Cardiac fibroblast (primary cell): ENCODE results near the gene ARHGAP26.
"Not testable (repeated sequence)": the region's sequence is repeated elsewhere in the genome, so short reads cannot be mapped to it uniquely, and the experiment has no call there.

Experiments used
- DNase-seq, 2 donors: peaks; one replicate each; pipeline versions ENCODE4 v3.0.0 to v3.0.0-alpha.2; 2010; ENCODE audit warnings: low read depth in 2 of 2
- H3K4me3 ChIP-seq, 2 donors: replicated peaks in 1 of 2; 1 replicate in 1 of 2; 2 replicates in 1 of 2; pipeline ENCODE4 v1.5.1; 2011; ENCODE audit warnings: low read depth in 2 of 2, low read length in 2 of 2, mild to moderate bottlenecking in 2 of 2, moderate library complexity in 1 of 2
- TF ChIP-seq, protein P1 (sequence below): IDR thresholded peaks from one replicate; pipeline ENCODE4 v1.5.1; 2011; ENCODE audit warnings: low read depth, mild to moderate bottlenecking, low read length, inconsistent platforms

ARHGAP26 gene

DNA sequence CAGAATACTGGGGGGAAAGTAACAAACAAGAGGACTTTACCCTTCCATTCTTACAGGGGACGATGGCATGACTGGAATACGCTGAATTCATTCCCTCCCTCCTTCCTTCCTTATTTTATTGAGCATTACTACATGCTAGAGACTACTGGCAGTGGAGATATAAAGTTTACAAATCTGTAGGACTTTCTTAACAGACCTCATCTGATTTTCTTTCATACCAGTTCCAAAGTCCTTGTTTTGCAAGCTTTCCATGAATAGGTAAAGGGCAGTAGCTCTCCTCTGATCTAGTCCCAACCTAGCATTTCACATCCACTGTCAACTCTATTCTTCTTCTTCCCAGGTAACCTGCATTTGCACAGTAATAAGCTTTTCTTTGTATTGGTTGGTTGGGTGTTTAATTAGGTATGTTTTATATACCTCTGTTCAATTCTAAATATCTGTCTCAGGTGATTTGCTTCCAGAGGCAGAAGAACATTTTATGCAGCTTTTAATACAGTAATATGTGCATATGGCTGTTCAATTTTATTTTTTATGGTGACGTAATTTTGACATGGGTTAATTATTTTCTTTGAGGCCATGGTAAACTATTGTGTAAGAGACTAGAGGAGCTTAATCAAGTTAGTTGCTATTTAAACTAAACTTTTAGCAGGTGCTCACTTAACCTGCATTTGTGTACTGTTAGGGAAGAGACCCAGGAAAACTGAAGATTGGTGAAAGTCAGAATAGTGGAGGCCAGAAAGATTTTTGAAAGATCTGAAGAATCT is 150.9 kb downstream of the ARHGAP26 start:
- TF ChIP-seq, protein P1, sequence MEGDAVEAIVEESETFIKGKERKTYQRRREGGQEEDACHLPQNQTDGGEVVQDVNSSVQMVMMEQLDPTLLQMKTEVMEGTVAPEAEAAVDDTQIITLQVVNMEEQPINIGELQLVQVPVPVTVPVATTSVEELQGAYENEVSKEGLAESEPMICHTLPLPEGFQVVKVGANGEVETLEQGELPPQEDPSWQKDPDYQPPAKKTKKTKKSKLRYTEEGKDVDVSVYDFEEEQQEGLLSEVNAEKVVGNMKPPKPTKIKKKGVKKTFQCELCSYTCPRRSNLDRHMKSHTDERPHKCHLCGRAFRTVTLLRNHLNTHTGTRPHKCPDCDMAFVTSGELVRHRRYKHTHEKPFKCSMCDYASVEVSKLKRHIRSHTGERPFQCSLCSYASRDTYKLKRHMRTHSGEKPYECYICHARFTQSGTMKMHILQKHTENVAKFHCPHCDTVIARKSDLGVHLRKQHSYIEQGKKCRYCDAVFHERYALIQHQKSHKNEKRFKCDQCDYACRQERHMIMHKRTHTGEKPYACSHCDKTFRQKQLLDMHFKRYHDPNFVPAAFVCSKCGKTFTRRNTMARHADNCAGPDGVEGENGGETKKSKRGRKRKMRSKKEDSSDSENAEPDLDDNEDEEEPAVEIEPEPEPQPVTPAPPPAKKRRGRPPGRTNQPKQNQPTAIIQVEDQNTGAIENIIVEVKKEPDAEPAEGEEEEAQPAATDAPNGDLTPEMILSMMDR = no peak
- H3K4me3 ChIP-seq = no peak overlapping the region
- DNase-seq = no peak

DNA sequence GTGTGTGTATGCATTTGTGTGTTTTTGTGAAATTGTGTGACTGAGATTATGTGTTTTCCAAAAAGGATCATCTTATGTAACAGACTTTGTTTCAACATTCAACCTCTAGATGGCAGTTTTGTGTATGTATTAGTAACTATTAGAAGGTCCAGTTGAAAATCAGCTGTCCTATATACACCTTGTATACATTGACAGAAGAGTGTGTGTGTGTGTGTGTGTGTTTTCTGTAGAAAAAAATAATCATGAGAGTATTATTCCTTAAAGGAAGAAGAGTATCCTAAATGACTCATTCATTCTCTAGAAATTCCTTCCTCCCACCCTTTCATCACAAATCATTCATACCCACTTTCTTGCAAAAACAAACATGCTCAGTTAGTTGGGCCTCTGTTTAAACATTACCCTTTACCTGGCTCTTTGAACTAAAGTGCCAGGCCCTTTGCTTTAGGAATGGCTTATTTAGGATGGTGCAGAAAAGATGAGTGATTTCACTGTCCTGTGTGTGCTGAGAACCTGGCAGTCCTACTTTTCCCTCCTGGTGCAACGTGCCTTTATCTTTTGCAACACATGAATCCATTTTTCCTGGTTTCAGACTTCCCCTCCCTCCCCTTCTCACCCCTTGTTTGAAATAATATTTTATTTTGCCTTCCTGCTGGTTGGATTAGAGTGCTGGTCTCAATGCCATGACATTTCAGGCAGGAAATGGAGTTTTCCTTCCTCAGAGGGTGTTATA is 152.2 kb downstream of the ARHGAP26 start:
- TF ChIP-seq, protein P1 = peak; percentile 43
- peak; percentile 72 for DNase-seq
- no peak overlapping the region for H3K4me3 ChIP-seq

DNA sequence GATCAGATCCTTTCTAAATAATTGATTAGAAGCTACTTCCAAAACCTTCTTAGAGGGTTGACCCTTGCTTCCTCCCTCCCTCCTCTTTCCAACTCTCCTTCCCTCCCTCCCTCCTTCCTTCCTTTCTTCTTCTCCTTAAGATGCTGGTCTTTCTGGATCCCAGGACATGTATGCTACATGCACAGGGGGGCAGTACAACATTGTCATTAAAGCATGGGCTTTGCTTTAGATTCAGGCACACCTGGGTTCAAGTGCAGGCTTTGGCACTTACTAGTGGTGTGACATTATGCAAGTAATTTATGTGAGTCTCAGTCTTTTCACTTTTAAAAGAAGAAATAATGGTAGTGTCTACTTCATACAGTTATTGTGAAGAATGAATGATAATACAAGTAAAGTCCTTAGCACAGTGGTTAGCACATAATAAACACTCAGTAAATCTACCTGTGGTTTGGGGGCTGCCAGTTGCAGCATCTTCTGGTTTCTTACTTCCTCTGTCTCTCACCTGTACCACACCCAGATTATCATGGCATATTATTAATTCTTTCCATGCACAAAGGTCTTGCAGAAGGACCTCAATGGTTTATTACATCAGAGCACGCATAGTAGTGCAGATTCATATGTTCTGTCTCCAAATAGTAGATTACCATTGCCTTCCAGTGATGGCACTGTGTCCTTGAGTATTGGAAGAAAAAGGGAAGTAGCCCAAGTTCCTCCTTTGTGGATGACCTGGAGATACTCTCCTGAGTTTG is 154.1 kb downstream of the ARHGAP26 start:
- no peak overlapping the region for H3K4me3 ChIP-seq
- TF ChIP-seq, protein P1 = peak; percentile 25
- peak; percentile 41 to 49 for DNase-seq

DNA sequence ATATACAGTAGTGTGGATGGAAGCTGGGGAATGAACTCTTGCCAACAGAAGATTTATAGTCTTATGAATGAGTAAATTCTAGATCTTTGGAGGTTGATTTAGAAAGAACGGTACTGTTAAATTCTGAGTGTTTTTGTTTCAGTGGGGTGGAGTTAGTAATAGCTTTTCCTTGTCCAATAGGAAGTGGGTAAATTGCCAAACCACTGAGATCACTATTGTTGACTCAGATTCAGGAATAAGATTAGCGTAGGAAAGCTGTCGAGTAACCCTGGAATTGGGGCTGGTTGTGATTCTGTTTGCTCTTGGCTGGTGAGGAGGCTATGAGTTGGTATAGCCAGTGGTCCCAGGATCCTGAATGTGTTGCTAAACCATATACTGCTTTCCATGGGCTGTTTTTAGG is 155.6 kb downstream of the ARHGAP26 start:
- DNase-seq = peak; percentile 64 to 81
- no peak overlapping the region for H3K4me3 ChIP-seq
- TF ChIP-seq, protein P1 = no peak

DNA sequence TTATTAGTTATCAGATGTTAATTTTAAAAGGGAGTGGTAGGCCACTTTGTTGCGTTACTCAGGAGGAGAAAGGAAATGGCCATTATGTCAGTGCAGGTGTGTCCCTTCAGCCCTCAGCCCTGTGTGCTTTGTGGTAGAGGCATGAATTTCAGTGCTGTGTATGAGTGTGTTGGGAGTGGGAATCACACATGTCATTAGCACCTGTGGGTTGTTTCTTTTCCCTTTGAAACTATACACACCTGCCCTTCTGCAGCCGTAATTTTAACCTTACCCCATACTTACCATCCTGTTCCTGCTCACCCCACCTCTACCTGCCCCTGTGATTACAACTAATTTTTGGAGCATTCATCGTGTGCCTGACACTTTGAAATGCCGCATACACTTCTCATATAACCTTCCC is 156.4 kb downstream of the ARHGAP26 start:
- H3K4me3 ChIP-seq = no peak overlapping the region
- TF ChIP-seq, protein P1 = no peak
- no peak for DNase-seq

DNA sequence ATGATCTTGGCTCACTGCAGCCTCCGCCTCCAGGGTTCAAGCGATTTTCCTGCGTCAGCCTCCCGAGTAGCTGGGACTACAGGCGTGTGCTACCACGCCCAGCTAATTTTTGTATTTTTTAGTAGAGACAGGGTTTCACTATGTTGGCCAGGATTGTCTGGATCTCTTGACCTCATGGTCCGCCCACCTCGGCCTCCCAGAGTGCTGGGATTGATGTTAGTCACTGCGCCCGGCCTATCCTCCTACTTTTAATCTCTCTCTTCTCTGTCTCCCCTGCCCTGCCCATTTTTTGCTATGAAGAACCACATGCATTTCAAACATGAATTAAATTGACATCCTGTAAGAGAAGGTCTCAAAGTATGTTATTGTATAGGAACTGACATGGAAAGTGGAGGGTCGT is 158.8 kb downstream of the ARHGAP26 start:
- H3K4me3 ChIP-seq, DNase-seq: not testable (repeated sequence)

DNA sequence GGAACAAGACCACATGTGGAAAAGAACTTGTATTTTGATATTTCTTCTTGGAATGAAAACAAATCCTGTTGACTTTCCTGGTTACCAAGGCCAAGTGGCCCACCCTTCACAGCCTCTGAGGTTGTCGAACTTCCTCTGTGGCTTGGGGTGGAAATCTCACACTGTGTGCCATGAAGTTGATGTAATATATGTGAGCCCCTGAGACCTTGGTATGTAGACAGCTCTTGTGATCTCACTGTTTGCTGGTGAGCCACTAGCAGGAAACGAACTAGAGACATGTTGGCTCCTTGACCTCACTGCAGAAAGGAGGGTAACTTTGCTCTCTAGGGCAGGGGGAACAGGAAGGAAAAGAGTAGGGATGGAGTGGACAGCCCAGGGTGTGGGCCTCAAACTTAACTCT is 159.4 kb downstream of the ARHGAP26 start:
- no peak for DNase-seq
- H3K4me3 ChIP-seq = no peak overlapping the region
- TF ChIP-seq, protein P1 = no peak
